NCI-H1048 (cell line): ENCODE data around the gene EPHA6.
"Not testable (repeated sequence)": the region's sequence is repeated elsewhere in the genome, so short reads cannot be mapped to it uniquely, and the experiment has no call there.

ENCODE experiments used
- DNase-seq: peaks from one replicate; lab custom pipeline; 2025; lab: John Stamatoyannopoulos, UW

The EPHA6 gene

GRCh38 chr3:96915445-96915844 is 101.1 kb downstream of the EPHA6 start:
- no peak for DNase-seq

GRCh38 chr3:96931119-96931862 is 116.9 kb downstream of the EPHA6 start:
- no peak for DNase-seq

GRCh38 chr3:96942131-96942530 is 127.7 kb downstream of the EPHA6 start:
- DNase-seq: not testable (repeated sequence)

- no peak for DNase-seq
These were observed 144.5 kb downstream of the EPHA6 start for GRCh38 chr3:96958856-96959255.

- DNase-seq: no peak
These were observed 145.1 kb downstream of the EPHA6 start for GRCh38 chr3:96959474-96959873.

- DNase-seq: no peak
These were observed 145.7 kb downstream of the EPHA6 start for GRCh38 chr3:96959901-96960641.

- no peak for DNase-seq
These were observed 146.4 kb downstream of the EPHA6 start for GRCh38 chr3:96960661-96961330.

GRCh38 chr3:96961576-96961975 is 147.2 kb downstream of the EPHA6 start:
- DNase-seq: no peak

- no peak for DNase-seq
These were observed 152.0 kb downstream of the EPHA6 start for GRCh38 chr3:96966181-96966929.

- DNase-seq: no peak
These were observed 155.8 kb downstream of the EPHA6 start for GRCh38 chr3:96970211-96970610.

GRCh38 chr3:96977671-96978070 is 163.3 kb downstream of the EPHA6 start:
- DNase-seq: no peak

- DNase-seq: not testable (repeated sequence)
These were observed 169.3 kb downstream of the EPHA6 start for GRCh38 chr3:96983716-96984115.

GRCh38 chr3:96986241-96986640 is 171.8 kb downstream of the EPHA6 start:
- no peak for DNase-seq

- DNase-seq: no peak
These were observed 176.8 kb downstream of the EPHA6 start for GRCh38 chr3:96991231-96991630.

- no peak for DNase-seq
These were observed 177.5 kb downstream of the EPHA6 start for GRCh38 chr3:96991800-96992365.

GRCh38 chr3:96994988-96995387 is 180.6 kb downstream of the EPHA6 start:
- no peak for DNase-seq

GRCh38 chr3:96996009-96996408 is 181.6 kb downstream of the EPHA6 start:
- DNase-seq: no peak

GRCh38 chr3:97001611-97002010 is 187.2 kb downstream of the EPHA6 start:
- DNase-seq: no peak

- no peak for DNase-seq
These were observed 195.1 kb downstream of the EPHA6 start for GRCh38 chr3:97009427-97010019.

GRCh38 chr3:97010881-97011657 is 196.7 kb downstream of the EPHA6 start:
- DNase-seq: no peak

GRCh38 chr3:97021778-97022177 is 207.4 kb downstream of the EPHA6 start:
- DNase-seq: no peak
